ENCODE data around the gene HJURP. TPM values are rescaled to one million over a fixed set of nuclear protein-coding genes. Genes with fewer than 3 reads are reported as not detected.

The HJURP gene
- total and polyA plus RNA-seq, 9 of the 15 experiments (the other 6 are each of a cell fraction or from before 2014, with no cell fraction given): 13.8 to 102 (median 28.3) TPM

GRCh38 chr2:233858331-233858730 lies 4.0 kb upstream of the HJURP start:
- CTCF ChIA-PET (ENCODE audit: low intra/inter-chr PET ratio): interaction anchor here (0.6 to 1.3 kb wide), 3 partner anchors 57 to 115 kb away, joined by 3 to 6 read pairs (median 3); no protein-coding TSS in a partner anchor

More at GRCh38 chr2:233858331-233858730, 4.0 kb upstream of the HJURP start:
- peaks cover 11% of the 10 kb centered on the region for H3K79me2 ChIP-seq (ENCODE audit: control insufficient read depth, insufficient read depth, low read length)
- H3K4me1 ChIP-seq (replicated peaks in 1 of 2; ENCODE audit: control insufficient read depth in 2 of 2, insufficient read depth in 2 of 2, low read length in 2 of 2): peaks cover 12 to 14% of the 10 kb centered on the region in 2 experiments; a peak in 4 of 5 replicates
- TF ChIP-seq PATZ1 (CRISPR knock-in tag; IDR thresholded peaks at IDR 0.05; ENCODE audit: borderline replicate concordance): no peak
- no peak for TF ChIP-seq ARHGAP35 (IDR thresholded peaks at IDR 0.05; ENCODE audit: partially characterized antibody)
- H3K27me3 ChIP-seq (ENCODE audit: control insufficient read depth in 2 of 2, insufficient read depth in 2 of 2, low read length in 2 of 2): no peaks in the 10 kb centered on the region
- WGBS (ENCODE audit: insufficient coverage, low coverage, missing lambda C conversion rate): 49% methylated on average over 4 of the region's 4 CpGs
- no TSS peak for BruUV-seq (replicated peaks)
- in situ Hi-C loops (cut with MboI): loop anchor here (25.0 kb wide), 1 partner anchor 679 kb away; no protein-coding TSS in a partner anchor
- ATAC-seq (no peak), DNase-seq (ENCODE audit: extremely low read depth in 1 of 4, low spot score in 3 of 4) (no peak), FAIRE-seq (no peak)
- intact Hi-C loops (cut with micrococcal nuclease): loop anchor here (2.0 to 10.0 kb wide), 4 partner anchors 56 to 1256 kb away; no protein-coding TSS in a partner anchor
- POLR2A ChIA-PET: interaction anchor here (1.0 to 1.7 kb wide), 4 partner anchors 9 to 18 kb away, joined by 4 to 7 read pairs (median 5); partner anchors contain the start of gene MSL3B
- H2AFZ ChIP-seq (ENCODE audit: low read depth, low read length): no peak overlapping the region
- peaks cover 4% of the 10 kb centered on the region; the same call in 2 of the 3 replicates for H3K36me3 ChIP-seq (ENCODE audit: control insufficient read depth, insufficient read depth, low read length)
- H3K27ac ChIP-seq (ENCODE audit: extremely low read depth, low read depth, low read length): no peak overlapping the region; the same call in 2 of the 3 replicates
- no peak overlapping the region for H3K4me2 ChIP-seq (ENCODE audit: insufficient read depth, low read length)
- H3K9me1 ChIP-seq (ENCODE audit: control insufficient read depth, insufficient read depth, low read length): no peaks in the 10 kb centered on the region
- H4K20me1 ChIP-seq (replicated peaks; ENCODE audit: control insufficient read depth, insufficient read depth, low read length): no peaks in the 10 kb centered on the region
- no peak overlapping the region; a peak in 1 of 4 replicates for H3K9ac ChIP-seq (ENCODE audit: insufficient read depth in 1 of 2, low read depth in 2 of 2, low read length in 2 of 2)
- no peak overlapping the region for H3K4me3 ChIP-seq
- no peaks in the 10 kb centered on the region for H3K9me3 ChIP-seq (replicated peaks; ENCODE audit: control insufficient read depth, insufficient read depth, low read depth, low read length)

Measured in K562 (cell line).